DLD1 (cell line): ENCODE measurements around the gene LRCH1.
"Not testable (repeated sequence)": the region's sequence is repeated elsewhere in the genome, so short reads cannot be mapped to it uniquely, and the experiment has no call there.

Source experiments
- in situ Hi-C: cut with HindIII; loops from 2 replicates; pipeline ENCODE4 v1.10.0; 2017; ENCODE audit warnings: low sequenced_read_pairs

The LRCH1 gene

DNA sequence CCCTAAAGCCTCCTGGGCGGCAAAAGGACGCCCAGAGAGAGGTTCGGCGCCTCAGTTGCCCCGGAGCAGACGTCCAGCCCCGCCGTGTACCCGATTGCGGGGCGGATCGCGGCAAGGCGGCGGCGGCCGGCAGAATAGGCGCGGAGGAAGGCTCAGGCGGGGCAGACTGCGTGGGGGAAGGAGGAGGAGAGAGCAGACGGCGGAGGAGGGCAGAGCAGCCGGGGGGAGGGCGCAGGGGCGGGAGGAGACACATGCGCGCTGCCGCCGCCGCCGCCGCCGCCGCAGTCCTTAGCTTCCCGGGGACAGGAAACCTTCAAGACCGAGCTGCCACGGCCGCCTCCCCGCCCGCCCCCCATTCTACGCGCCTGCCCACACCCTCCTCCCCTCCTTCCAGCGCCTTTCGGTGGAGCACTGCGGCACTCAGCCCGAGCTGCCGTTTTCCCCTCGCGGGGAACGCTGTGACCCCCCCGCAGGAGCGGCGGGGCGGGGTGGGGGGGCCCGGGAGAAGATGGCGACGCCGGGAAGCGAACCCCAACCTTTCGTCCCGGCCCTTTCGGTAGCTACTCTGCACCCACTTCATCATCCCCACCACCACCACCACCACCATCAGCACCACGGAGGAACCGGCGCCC is at the start of gene LRCH1:
Gene LRCH1 (plus strand): TSS at position 282 of the 632 bp plus-strand sequence. CDS start 227 bp downstream, at position 509.
- in situ Hi-C loops: no loop called here

DNA sequence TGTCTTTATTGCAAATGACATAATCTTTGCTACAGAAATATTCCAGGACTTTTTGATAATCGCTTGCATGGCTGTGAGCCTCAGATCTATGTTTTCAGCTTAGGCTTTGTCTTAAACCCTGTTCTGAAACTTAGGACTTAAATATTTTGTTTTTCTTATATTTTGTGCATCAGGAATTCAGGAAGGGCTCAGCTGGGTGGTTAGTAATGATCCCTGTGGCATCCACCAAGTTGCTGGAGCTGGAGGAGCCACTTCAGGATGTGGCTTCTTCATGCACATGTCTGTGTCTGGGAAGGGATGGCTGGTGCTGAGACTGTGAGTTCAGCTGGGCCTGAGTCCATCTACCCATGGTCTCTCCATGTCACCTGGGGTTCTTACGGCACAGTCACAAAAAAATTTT is 48.9 kb upstream of the LRCH1 start:
- in situ Hi-C loops: no loop called here

DNA sequence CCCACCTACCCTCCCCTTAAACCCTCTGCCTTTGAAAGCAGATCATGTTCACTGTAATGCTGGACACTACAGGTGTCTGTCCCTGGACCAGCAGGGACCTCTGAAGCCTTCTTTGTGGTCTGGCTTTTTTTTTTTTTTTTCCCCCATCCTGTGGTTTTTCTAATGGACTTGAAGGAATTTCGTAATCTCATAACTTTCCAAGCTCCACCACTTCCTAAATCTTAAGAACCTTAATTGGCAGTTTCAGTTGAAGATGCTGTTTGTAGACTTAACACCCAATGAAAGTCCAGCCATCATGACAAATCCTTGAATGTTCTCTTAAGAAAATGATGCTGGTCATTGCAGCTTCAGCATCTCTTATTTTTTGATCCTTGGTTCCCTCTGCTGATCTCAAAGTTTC is 45.0 kb upstream of the LRCH1 start:
- in situ Hi-C loops: no loop called here

DNA sequence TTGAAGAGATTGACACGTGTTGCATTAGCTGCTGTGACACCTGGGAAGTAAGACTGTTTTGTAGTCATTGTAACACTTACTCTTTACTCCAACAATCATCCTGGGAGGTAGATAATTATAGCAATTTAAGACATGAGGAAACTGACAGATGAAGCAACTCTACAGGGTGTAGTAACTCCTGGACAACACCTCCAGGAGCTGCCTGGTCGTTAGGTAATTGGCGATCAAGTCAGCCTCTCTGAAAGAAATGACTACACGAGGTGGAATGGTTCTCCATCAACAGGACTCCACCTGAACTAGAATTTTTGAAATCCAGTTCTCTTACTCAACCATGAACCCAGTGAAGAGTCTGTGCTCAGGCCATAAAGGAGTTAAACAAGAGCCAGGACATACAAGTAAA is 43.0 kb upstream of the LRCH1 start:
- in situ Hi-C loops: no loop called here

DNA sequence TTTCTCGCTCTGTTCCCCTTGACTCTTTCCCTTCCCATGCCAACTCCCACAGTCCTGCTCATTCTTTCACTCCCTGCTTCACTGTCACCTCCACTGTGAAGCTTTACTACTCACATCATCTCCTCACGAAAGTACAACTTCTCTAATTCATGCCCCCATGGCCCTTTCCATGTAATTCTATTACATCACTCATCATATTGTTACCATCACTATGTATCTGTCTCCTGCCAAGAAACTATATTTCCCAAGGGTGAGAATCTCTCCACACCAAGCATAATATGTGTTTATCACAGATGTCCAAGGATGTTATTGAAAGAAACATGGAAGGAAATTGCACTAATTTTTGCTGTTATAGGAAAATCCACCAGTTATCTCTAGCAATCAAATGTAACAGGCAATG is 37.2 kb upstream of the LRCH1 start:
- in situ Hi-C loops: no loop called here

- in situ Hi-C loops: no loop called here
Observed at GRCh38 chr13:46516599-46517338, 36.2 kb upstream of the LRCH1 start.

DNA sequence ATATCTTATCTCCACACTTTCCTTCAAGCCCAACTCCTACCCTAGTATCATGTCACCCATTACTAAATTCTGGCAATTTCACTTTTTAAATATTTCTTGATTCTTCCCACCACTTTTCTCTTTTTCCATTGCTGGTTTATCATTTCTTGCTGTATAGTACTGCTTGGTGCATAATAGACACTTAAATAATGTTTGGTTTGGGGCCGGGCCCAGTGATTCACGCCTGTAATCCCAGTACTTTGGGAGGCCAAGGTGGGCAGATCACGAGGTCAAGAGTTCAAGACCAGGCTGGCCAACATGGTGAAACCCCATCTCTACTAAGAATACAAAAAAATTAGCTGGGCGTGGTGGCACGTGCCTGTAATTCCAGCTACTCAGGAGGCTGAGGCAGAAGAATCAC is 35.2 kb upstream of the LRCH1 start:
- in situ Hi-C loops: not testable (repeated sequence)

DNA sequence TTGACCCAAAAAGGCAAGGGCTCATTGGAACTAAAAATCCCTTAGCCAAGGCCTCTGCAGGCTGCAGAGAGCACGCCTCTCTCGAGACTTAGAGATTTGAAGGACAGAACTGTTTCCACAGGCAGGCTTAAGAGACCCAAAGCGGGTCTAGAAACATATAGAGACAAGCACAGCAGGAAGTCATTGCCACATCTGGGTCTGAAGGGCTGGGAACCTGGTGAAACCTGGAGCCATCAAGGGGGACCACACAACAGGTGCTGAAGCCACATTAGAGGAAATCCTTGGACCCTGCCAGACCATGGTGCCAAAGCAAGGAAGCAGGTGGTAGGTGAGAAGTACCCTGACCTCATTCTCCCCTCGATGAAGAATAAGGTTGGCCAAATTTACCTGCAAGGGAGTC is 33.8 kb upstream of the LRCH1 start:
- in situ Hi-C loops: no loop called here

DNA sequence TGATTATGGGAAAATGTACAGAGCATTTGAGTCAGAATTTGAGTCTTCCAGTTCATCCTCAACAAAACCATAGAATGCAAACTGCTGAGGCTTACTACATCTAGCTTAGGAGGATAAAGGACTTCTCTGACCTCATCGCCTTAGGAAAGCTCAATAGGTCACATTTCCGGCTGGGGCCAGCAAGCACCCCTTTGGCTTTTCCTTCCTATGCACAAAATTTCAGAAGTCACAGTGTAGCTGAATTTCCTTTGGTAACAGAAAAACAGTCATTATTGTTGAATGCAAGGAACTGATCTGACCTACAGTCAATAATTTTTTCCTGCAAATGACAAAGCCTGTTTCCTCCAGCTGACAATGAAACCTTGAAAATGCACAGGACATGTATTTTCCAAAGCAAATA is 32.8 kb upstream of the LRCH1 start:
- in situ Hi-C loops: no loop called here

GRCh38 chr13:46521486-46521885 is 31.5 kb upstream of the LRCH1 start:
- in situ Hi-C loops: no loop called here

DNA sequence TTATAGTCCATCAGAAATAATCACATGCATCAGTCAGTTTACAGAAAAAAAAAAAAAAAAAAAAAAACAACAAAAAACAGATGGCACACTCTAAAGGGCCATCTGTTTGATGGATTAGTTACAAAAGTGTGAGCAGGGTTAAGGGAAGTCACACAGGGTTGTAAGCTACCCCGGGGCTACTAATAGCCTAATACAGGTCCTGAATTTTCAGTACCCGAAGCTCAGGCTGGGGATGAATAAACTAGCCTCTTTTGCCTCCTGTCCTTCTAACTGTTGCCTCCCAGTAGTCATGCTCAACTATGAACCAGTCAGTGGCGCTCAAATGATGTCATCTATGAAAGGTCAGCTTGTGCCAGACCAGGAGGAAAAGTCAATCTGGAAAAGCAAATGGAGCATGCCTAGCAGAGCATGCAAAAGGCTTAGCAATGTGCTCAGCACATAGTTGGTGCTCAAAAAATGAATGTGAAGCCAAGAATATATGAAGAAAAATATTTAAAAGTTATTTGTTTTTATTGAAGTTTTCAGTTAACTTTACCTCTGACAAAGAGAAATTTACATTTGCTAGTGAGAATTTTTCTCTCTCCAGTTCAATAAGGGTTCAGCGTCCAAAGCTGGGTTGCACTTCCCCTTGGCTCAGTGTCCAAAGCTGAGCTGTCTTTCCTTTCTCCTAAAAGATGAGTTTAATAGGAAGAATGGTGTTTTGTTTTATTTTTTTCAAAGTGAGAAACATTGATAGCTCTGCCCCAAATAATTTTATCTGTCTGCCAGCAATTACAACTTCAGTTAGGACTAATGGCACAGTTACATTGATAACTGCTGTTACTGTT is 30.8 kb upstream of the LRCH1 start:
- in situ Hi-C loops: no loop called here

DNA sequence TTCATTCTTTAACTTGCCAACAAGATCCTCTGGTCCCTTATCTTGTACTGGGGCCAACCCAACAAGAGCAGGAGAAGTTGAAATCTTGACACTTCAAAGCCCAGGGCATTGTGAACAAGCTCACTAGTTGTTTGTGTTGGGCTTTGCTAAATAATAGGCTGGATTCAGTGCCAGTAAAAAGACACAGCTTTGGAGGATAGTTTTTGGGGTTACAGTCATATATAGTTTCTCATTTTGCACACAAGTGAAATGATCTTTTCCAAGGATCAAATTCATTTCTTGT is 30.3 kb upstream of the LRCH1 start:
- in situ Hi-C loops: no loop called here

- in situ Hi-C loops: no loop called here
Observed at GRCh38 chr13:46523972-46524752, 28.8 kb upstream of the LRCH1 start.

DNA sequence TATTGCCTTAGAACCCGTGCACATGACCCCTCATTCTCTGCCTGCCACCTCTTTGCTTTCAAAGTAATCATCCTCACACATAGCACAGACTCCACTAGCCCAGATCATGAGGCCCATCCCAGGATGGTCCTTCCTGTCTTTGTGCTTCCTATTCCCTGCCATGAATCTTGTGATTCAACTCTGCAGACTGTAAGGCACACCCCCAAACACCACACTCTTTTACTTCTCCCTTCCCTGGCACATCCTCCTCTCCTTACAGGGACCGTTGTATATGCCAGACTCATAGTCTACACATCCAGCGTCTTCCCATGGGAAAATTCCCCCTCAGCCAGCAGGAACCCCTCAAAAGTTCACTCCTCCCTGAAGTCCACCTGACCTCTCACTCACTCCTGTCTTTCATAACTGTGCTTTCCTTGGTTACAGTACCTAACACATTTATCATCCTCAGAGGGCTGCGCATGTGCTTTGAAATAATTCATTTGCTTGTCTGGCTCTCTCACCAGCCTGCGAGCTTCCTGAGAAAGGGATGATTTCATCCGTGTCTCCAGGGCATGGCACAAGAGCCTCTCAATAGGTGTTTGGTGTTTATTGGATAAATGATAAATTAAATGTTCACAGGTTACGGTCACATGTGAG is 26.8 kb upstream of the LRCH1 start:
- in situ Hi-C loops: no loop called here

DNA sequence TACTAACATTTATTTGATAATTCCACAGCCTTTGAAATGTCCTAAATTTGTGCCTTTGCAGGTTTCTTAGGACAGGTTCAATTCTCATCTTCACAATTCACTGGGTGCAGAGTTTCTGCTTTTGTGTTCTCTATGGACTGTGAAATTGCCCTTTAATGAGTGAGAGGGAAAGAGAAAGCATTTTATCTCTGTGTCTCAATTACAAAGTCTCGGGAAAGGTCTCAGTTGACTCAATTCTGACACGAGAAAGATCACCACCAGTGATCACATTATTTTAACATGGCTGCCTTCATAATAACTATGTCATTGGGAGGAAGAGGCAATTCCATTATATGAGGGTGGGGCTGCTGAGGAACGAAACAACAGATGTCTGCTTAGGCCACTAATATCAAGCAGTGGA is 26.2 kb upstream of the LRCH1 start:
- in situ Hi-C loops: no loop called here

- in situ Hi-C loops: no loop called here
Observed at GRCh38 chr13:46527237-46527636, 25.7 kb upstream of the LRCH1 start.

- in situ Hi-C loops: no loop called here
Observed at GRCh38 chr13:46529216-46529919, 23.6 kb upstream of the LRCH1 start.

- in situ Hi-C loops: no loop called here
Observed at GRCh38 chr13:46530084-46530935, 22.7 kb upstream of the LRCH1 start.

DNA sequence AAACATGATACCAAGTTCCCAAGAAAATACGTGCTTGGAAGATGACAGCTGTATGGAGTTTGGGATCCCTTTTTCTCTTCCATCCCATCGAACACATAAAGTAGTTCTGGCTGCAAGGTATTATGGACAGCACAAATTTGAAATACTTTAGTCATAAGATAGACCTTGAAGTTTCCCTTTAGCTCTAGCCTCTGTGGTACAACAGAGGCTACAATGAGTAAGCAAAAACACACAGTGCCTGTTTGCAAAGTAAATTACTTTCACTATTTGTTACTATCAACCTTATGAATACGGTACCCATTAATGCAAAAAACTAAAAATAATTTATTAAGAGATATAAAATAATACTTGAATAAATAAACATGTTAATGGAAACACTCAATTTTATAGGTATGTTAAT is 21.0 kb upstream of the LRCH1 start:
- in situ Hi-C loops: no loop called here
